Gastroesophageal sphincter (tissue), 3 donors: ENCODE data around the gene CENPX.

Experiments
- CTCF ChIP-seq, 4 experiments: fragments of 200-600 bp in 2 of 4; fragments of 450-650 bp in 2 of 4; sonication (generic) in 1 of 4; IDR thresholded peaks; one replicate each; pipeline ENCODE4 v1.5.1; 2017 to 2019; ENCODE audit warnings: antibody characterized with exemption in 4 of 4, mild to moderate bottlenecking in 2 of 4, moderate library complexity in 2 of 4
- EP300 ChIP-seq: sonication (generic); formaldehyde crosslinking; IDR thresholded peaks from one replicate; pipeline ENCODE4 v1.6.1; 2017; ENCODE audit warnings: antibody characterized with exemption, mild to moderate bottlenecking
- POLR2A ChIP-seq, 2 donors: fragments of 450-650 bp; IDR thresholded peaks; one replicate each; pipeline ENCODE4 v1.6.1; 2017; ENCODE audit warnings: antibody characterized with exemption in 2 of 2, mild to moderate bottlenecking in 2 of 2, moderate library complexity in 1 of 2
- POLR2AphosphoS5 ChIP-seq: sonication (generic); formaldehyde crosslinking; IDR thresholded peaks from one replicate; pipeline ENCODE4 v1.6.1; 2017; ENCODE audit warnings: antibody characterized with exemption

- no peak for TF ChIP-seq POLR2A (IDR thresholded peaks at IDR 0.05)
- TF ChIP-seq POLR2AphosphoS5, result no peak
- no peak for TF ChIP-seq CTCF (IDR thresholded peaks at IDR 0.05)
- TF ChIP-seq EP300, result no peak
These were observed 30.2 kb downstream of the CENPX start for GRCh38 chr17:81992306-81993102.
